OCI-LY7 (cell line): ENCODE measurements around the gene LRRC63. TPM values are rescaled to one million over a fixed set of nuclear protein-coding genes. Genes with fewer than 3 reads are reported as not detected.

Experiments used
- BruUV-seq: library from RNA; stranded (reverse); fragments of 400-500 nt; replicated peaks from 2 replicates; lab custom pipeline; 2021; lab: Mats Ljungman, UMichigan
- CTCF ChIA-PET: fragments of 300-600 bp; sonication (Branson Sonifier 250); formaldehyde crosslinking; loops from one replicate; lab custom pipeline; 2022; ENCODE audit warnings: antibody characterized with exemption; ENCODE audit not compliant: unreplicated experiment; lab: Charles Lee
- POLR2A ChIA-PET: fragments of 300-600 bp; sonication (Branson Sonifier 250); formaldehyde crosslinking; loops from one replicate; lab custom pipeline; 2022; ENCODE audit warnings: antibody characterized with exemption; lab: Charles Lee
- DNase-seq: peaks from one replicate; pipeline ENCODE4 v3.0.0-alpha.2; 2015; ENCODE audit warnings: low spot score
- H2AFZ ChIP-seq: fragments of 200-600 bp; sonication (generic), shearing (Covaris generic); 2 replicates; pipeline ENCODE4 v1.6.1; 2014; ENCODE audit warnings: mild to moderate bottlenecking, antibody characterized with exemption, low read length, moderate library complexity
- H3K27ac ChIP-seq: fragments of 200-600 bp; sonication (generic); 2 replicates; pipeline ENCODE4 v1.5.1; 2014; ENCODE audit warnings: mixed run types, low read depth, mild to moderate bottlenecking, moderate library complexity, low read length, inconsistent platforms; ENCODE audit not compliant: poor library complexity, severe bottlenecking
- H3K36me3 ChIP-seq: fragments of 200-600 bp; sonication (generic); 2 replicates; pipeline ENCODE4 v1.6.1; 2014; ENCODE audit warnings: mild to moderate bottlenecking, antibody characterized with exemption, low read length, moderate library complexity, mixed read lengths; ENCODE audit not compliant: insufficient read depth
- H3K4me1 ChIP-seq: fragments of 200-600 bp; sonication (generic); 2 replicates; pipeline ENCODE4 v1.5.1; 2014; ENCODE audit warnings: mild to moderate bottlenecking, low read length; ENCODE audit not compliant: insufficient read depth, poor library complexity, severe bottlenecking
- H3K4me2 ChIP-seq: fragments of 200-600 bp; sonication (generic); 2 replicates; pipeline ENCODE4 v1.6.1; 2014; ENCODE audit warnings: mild to moderate bottlenecking, low read length
- H3K4me3 ChIP-seq: fragments of 200-600 bp; sonication (generic); 2 replicates; pipeline ENCODE4 v1.5.1; 2014; ENCODE audit warnings: mild to moderate bottlenecking, low read depth, low read length; ENCODE audit not compliant: poor library complexity, severe bottlenecking
- H3K79me2 ChIP-seq: fragments of 200-600 bp; sonication (generic); 2 replicates; pipeline ENCODE4 v1.6.1; 2016; ENCODE audit warnings: low read depth, mild to moderate bottlenecking, low read length, moderate library complexity, mixed read lengths; ENCODE audit not compliant: insufficient read depth
- H3K9me2 ChIP-seq: fragments of 200-600 bp; sonication (generic); 2 replicates; pipeline ENCODE4 v1.6.1; 2016; ENCODE audit warnings: mild to moderate bottlenecking, low read length, mixed read lengths; ENCODE audit not compliant: insufficient read depth
- H3K9me3 ChIP-seq: fragments of 200-600 bp; sonication (generic); 2 replicates; pipeline ENCODE4 v1.6.1; 2014; ENCODE audit warnings: mild to moderate bottlenecking, mixed run types, low read length, mixed read lengths
- H4K20me1 ChIP-seq: fragments of 200-600 bp; sonication (generic); 2 replicates; pipeline ENCODE4 v1.6.1; 2014; ENCODE audit warnings: mild to moderate bottlenecking, antibody characterized with exemption, low read length, moderate library complexity, mixed read lengths; ENCODE audit not compliant: insufficient read depth
- CTCF ChIP-seq: fragments of 200-600 bp; sonication (generic); conservative IDR thresholded peaks from 2 replicates; pipeline ENCODE4 v1.5.1; 2014; ENCODE audit warnings: mild to moderate bottlenecking, antibody characterized with exemption, low read length, moderate library complexity, mixed read lengths
- EZH2phosphoT487 ChIP-seq: fragments of 200-600 bp; sonication (generic); IDR thresholded peaks from 2 replicates; pipeline ENCODE4 v1.6.1; 2018; ENCODE audit warnings: low read depth, borderline replicate concordance, mild to moderate bottlenecking, mixed run types, antibody characterized with exemption, low read length, moderate library complexity, mixed read lengths
- intact Hi-C: fragments of 100-400 bp; cut with micrococcal nuclease; formaldehyde crosslinking; loops from one replicate; pipeline ENCODE4 v1.10.0; 2022; ENCODE audit not compliant: unreplicated experiment
- total RNA-seq, 2 experiments: library from RNA; depleted of rRNA in 1 of 2; stranded (reverse); fragments of >200 nt in 1 of 2; shearing (Covaris generic) in 1 of 2; gene quantifications; 2 replicates each; pipeline ENCODE4 v1.2.3, GENCODE V29; 2014 to 2022

The LRRC63 gene
- total RNA-seq, 2 experiments from 2014 or later = not detected

DNA sequence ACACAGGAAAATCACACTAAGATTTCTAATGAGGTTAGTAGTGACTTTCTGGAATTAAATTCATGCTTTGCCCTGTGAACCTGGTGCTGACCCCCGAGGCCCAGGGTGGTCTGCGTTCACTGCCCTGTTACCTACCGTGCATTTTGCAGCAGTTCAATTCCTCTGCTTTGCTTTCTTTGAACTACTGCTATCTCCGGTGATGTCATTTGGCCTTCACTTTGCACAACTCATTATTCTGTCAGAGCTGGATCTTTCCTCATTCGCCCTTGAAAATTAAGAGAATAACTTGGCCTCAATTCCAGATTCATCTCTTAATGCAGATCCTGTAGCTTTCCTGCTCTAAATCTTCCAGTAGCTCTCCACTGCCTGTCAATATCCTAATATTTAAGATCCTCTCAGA lies 8.8 kb upstream of the LRRC63 start:
- intact Hi-C loops = no loop called here
- no peaks in the 10 kb centered on the region for H4K20me1 ChIP-seq
- ChIA-PET POLR2A (interaction anchor here (0.6 to 1.5 kb wide), 7 partner anchors 9 to 626 kb away, joined by 3 to 4 read pairs (median 3); no protein-coding TSS in a partner anchor), CTCF (no interaction called here)
- no TSS peak for BruUV-seq
- no peak overlapping the region for H3K27ac ChIP-seq
- H3K4me3 ChIP-seq = no peak overlapping the region
- no peaks in the 10 kb centered on the region for H3K9me3 ChIP-seq
- H3K4me1 ChIP-seq = no peaks in the 10 kb centered on the region
- no peak overlapping the region for H2AFZ ChIP-seq
- H3K9me2 ChIP-seq = no peaks in the 10 kb centered on the region
- H3K79me2 ChIP-seq = no peaks in the 10 kb centered on the region
- no peak for DNase-seq
- no peak overlapping the region for H3K4me2 ChIP-seq
- TF ChIP-seq EZH2phosphoT487 (no peak), CTCF (no peak)
- no peaks in the 10 kb centered on the region for H3K36me3 ChIP-seq

DNA sequence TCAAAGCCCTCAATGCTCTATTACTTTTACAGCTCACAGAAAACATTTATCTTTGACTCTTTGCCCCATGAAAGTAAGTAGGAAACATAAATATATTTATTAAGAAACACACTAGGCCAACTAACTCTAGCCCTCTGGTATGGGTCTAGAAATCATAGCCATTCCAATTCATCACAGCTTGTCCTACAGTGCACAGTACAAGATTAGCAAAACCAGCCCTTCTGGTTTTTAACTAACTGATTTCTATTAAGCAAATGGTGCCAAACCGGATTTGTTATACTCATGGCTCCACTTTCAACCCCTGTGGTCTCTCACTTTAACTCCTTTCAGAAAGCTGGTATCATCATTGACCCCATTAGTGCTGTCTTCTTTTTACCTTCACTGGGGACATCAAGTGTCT lies 5.6 kb upstream of the LRRC63 start:
- no peak overlapping the region for H2AFZ ChIP-seq
- H3K4me1 ChIP-seq = no peaks in the 10 kb centered on the region
- no peak overlapping the region for H3K4me3 ChIP-seq
- no peak overlapping the region for H3K27ac ChIP-seq
- no TSS peak for BruUV-seq
- H3K9me3 ChIP-seq = no peaks in the 10 kb centered on the region
- H4K20me1 ChIP-seq = no peaks in the 10 kb centered on the region
- no peaks in the 10 kb centered on the region for H3K9me2 ChIP-seq
- H3K4me2 ChIP-seq = no peak overlapping the region
- intact Hi-C loops = no loop called here
- ChIA-PET CTCF (no interaction called here), POLR2A (no interaction called here)
- no peaks in the 10 kb centered on the region for H3K36me3 ChIP-seq
- no peak for DNase-seq
- H3K79me2 ChIP-seq = no peaks in the 10 kb centered on the region
- no peak for TF ChIP-seq CTCF
- TF ChIP-seq EZH2phosphoT487 = no peak

DNA sequence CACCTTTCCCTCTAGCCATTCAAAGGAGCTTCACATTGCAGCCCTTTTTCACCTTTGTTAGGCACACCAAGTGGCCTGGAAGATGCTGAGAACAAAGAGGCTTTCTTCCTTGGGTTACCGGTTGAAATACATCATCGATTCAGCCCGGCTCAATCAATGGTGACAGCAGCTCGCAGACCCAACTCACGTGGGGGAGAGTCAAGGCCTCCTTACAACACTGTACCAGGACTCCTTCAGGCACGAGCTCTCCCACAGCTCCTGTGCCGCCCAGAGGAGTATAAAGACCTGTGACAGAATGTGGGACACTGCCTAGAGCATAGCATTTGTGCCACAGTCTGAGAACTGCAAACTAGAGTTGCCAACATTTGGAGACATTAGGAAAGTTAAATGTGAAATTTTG lies 3.9 kb upstream of the LRRC63 start:
- intact Hi-C loops = no loop called here
- no peaks in the 10 kb centered on the region for H3K79me2 ChIP-seq
- no peak for DNase-seq
- TF ChIP-seq EZH2phosphoT487 (no peak), CTCF (no peak)
- ChIA-PET POLR2A (no interaction called here), CTCF (no interaction called here)
- H3K4me1 ChIP-seq = no peaks in the 10 kb centered on the region
- no peaks in the 10 kb centered on the region for H3K9me2 ChIP-seq
- no peak overlapping the region for H3K4me3 ChIP-seq
- no peak overlapping the region for H3K27ac ChIP-seq
- no peaks in the 10 kb centered on the region for H3K36me3 ChIP-seq
- BruUV-seq = no TSS peak
- no peaks in the 10 kb centered on the region for H3K9me3 ChIP-seq
- no peak overlapping the region for H2AFZ ChIP-seq
- no peaks in the 10 kb centered on the region for H4K20me1 ChIP-seq
- H3K4me2 ChIP-seq = no peak overlapping the region
